Esophagus muscularis mucosa (tissue), 3 donors: ENCODE results near the gene OAF.

Source experiments
- POLR2A ChIP-seq: fragments of 450-650 bp; IDR thresholded peaks from one replicate; pipeline ENCODE4 v1.6.1; 2017; ENCODE audit warnings: antibody characterized with exemption, moderate library complexity, mild to moderate bottlenecking, low read depth
- TF ChIP-seq, protein P1 (sequence below), 3 experiments: fragments of 200-600 bp in 2 of 3; fragments of 450-650 bp in 1 of 3; sonication (generic) in 2 of 3; IDR thresholded peaks; one replicate each; pipeline ENCODE4 v1.5.1; 2017 to 2019; ENCODE audit warnings: antibody characterized with exemption in 3 of 3, mild to moderate bottlenecking in 2 of 3, moderate library complexity in 1 of 3

DNA sequence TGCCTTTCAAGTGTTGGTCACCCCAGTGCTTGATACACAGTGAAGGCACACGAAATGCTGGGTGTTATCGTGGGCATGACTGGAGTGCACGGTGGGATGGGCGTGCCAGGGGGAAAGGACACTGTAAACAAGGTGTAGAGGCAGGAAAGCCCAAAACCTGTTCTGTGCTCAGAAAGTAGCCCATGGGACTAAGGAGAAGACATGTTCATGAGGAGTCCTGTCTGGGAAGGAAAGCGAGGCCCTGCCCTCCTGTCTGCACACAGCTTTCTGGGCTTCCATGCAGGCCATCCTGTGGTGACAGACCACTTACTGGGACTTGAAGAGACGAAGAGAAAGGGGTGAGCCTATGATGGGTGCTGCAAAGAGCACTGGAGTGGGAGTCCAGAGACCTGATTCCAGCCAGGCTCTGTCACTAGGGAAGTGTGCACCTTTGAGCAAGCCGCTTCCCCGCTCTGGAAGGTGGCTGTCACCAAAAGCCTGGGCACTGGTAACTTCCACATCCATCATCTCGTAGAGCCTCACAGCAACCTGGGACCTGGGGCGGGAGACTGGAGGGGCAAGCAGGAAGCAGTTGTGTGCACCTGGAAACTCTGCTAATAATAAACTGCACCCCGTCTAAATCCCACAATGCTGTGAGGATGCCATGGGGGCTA, 28.3 kb downstream of the OAF start:
- TF ChIP-seq, protein P1, sequence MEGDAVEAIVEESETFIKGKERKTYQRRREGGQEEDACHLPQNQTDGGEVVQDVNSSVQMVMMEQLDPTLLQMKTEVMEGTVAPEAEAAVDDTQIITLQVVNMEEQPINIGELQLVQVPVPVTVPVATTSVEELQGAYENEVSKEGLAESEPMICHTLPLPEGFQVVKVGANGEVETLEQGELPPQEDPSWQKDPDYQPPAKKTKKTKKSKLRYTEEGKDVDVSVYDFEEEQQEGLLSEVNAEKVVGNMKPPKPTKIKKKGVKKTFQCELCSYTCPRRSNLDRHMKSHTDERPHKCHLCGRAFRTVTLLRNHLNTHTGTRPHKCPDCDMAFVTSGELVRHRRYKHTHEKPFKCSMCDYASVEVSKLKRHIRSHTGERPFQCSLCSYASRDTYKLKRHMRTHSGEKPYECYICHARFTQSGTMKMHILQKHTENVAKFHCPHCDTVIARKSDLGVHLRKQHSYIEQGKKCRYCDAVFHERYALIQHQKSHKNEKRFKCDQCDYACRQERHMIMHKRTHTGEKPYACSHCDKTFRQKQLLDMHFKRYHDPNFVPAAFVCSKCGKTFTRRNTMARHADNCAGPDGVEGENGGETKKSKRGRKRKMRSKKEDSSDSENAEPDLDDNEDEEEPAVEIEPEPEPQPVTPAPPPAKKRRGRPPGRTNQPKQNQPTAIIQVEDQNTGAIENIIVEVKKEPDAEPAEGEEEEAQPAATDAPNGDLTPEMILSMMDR (IDR thresholded peaks at IDR 0.05), result no peak
- no peak for TF ChIP-seq POLR2A
